Measurements from ENCODE around the gene MPPED2.
A peak's percentile ranks its signal among the peaks of the same experiment; 100 is the strongest.

Gene MPPED2, protein sequence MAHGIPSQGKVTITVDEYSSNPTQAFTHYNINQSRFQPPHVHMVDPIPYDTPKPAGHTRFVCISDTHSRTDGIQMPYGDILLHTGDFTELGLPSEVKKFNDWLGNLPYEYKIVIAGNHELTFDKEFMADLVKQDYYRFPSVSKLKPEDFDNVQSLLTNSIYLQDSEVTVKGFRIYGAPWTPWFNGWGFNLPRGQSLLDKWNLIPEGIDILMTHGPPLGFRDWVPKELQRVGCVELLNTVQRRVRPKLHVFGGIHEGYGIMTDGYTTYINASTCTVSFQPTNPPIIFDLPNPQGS

DNA sequence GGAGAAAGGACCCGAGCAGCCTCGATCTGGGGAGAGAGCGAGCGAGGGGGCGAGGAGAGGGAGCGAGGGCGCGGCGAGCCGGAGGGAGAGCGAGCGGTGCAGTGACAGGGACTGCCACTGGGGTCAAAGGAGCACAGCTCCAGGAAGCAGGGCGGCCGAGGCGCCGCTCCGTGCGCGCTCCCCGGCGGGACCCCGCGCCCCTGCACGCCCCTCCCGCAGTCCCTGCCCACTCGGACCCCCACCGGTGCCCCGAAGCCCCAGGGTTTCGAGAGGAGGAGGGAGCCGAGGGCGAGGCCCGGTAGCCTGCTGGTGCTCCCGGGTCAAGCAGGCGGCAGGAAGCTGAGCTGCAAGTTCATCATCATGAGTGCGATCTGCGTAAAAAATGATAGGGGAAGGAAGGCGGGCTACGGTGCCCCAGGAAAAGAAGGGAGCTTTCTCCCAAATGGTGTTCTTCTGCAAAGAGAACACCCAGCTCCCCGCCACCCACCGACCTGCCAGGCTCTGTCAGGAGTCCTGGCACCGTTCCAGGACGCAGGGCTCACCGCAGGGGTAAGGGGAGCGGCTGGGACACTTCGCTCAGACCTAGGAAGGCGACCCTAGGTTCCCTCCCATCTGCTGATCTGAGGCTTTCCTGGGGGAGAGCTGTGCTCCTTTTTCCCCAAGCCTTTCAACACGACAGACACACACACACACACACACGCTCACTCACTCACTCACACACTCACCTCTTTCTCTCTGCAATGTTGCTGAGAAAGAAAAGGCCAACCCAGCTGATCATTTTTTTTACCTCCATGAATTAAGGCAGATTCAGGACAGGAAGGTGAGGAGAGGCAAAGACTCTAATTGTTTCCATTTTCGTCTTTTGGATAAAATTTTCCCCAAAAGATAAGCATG, at the start of gene MPPED2:
Gene MPPED2 (minus strand): TSS at position 103 of the 894 bp plus-strand sequence. CDS start 5,980 bp downstream, outside the sequence.
- H3K4me3 ChIP-seq (ENCODE audit: low read length): peak within 1 kb of the TSS; percentile 37
- H3K27me3 ChIP-seq (ENCODE audit: insufficient read depth, low read length): peaks cover 59% of the 10 kb centered on the region
- H3K4me1 ChIP-seq (ENCODE audit: insufficient read depth, low read length): peaks cover 22% of the 10 kb centered on the region
- peak within 1 kb of the TSS; percentile 91 for H2AFZ ChIP-seq (ENCODE audit: low read depth, low read length)
- H3K36me3 ChIP-seq (ENCODE audit: insufficient read depth, low read length): no peaks in the 10 kb centered on the region
- no peaks in the 10 kb centered on the region for H3K9me3 ChIP-seq (ENCODE audit: low read length)

DNA sequence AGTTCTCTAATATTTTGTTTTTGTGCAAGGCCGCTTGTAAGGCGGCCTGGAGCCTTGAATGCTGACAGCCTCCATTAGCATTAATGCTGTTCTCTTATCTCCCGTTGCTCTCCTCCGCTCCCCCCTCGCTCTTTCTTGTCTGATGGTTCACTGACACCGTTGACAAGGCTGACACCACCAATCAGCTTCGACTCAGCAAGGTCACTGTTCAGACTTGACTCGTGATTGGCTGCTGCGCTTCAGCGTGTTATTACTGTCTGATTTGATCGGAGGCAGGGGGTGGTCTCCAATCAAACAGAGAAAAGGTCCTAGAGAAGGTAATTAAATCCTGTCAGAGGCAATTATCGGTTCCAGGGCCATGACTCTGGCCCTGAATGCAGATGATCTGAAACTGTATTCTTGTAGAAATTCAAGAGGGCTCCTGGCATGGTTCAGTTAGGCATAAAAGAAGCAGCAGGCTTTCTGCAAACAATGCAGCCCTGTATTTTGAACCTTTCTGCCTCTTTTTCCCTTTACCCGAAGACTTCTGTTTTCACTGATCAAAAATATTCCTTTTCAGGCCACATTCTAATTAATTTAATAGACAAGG, 49.3 kb upstream of the MPPED2 start:
- Histone ChIP-seq H3K4me3 (ENCODE audit: low read length) (peak overlapping the region; percentile 55), H3K9me3 (ENCODE audit: low read length) (no peaks in the 10 kb centered on the region), H3K36me3 (ENCODE audit: insufficient read depth, low read length) (no peaks in the 10 kb centered on the region), H3K4me1 (ENCODE audit: insufficient read depth, low read length) (no peaks in the 10 kb centered on the region), H2AFZ (ENCODE audit: low read depth, low read length) (peak overlapping the region; percentile 91), H3K27me3 (ENCODE audit: insufficient read depth, low read length) (peaks cover 2% of the 10 kb centered on the region)

GRCh38 chr11:30631148-30631547, 45.0 kb upstream of the MPPED2 start:
- Histone ChIP-seq H3K4me1 (ENCODE audit: insufficient read depth, low read length) (no peaks in the 10 kb centered on the region), H2AFZ (ENCODE audit: low read depth, low read length) (no peak overlapping the region), H3K36me3 (ENCODE audit: insufficient read depth, low read length) (no peaks in the 10 kb centered on the region), H3K9me3 (ENCODE audit: low read length) (no peaks in the 10 kb centered on the region), H3K27me3 (ENCODE audit: insufficient read depth, low read length) (peaks cover 2% of the 10 kb centered on the region), H3K4me3 (ENCODE audit: low read length) (no peak overlapping the region)

- H3K4me3 ChIP-seq (ENCODE audit: low read length): no peak overlapping the region
- no peaks in the 10 kb centered on the region for H3K36me3 ChIP-seq (ENCODE audit: insufficient read depth, low read length)
- H3K9me3 ChIP-seq (ENCODE audit: low read length): no peaks in the 10 kb centered on the region
- no peaks in the 10 kb centered on the region for H3K4me1 ChIP-seq (ENCODE audit: insufficient read depth, low read length)
- no peak overlapping the region for H2AFZ ChIP-seq (ENCODE audit: low read depth, low read length)
- H3K27me3 ChIP-seq (ENCODE audit: insufficient read depth, low read length): no peaks in the 10 kb centered on the region
Observed at GRCh38 chr11:30619767-30620166, 33.6 kb upstream of the MPPED2 start.

- H3K4me1 ChIP-seq (ENCODE audit: insufficient read depth, low read length): no peaks in the 10 kb centered on the region
- H2AFZ ChIP-seq (ENCODE audit: low read depth, low read length): no peak overlapping the region
- no peak overlapping the region for H3K4me3 ChIP-seq (ENCODE audit: low read length)
- H3K9me3 ChIP-seq (ENCODE audit: low read length): no peaks in the 10 kb centered on the region
- no peaks in the 10 kb centered on the region for H3K27me3 ChIP-seq (ENCODE audit: insufficient read depth, low read length)
- H3K36me3 ChIP-seq (ENCODE audit: insufficient read depth, low read length): no peaks in the 10 kb centered on the region
Observed at GRCh38 chr11:30617762-30618161, 31.6 kb upstream of the MPPED2 start.

DNA sequence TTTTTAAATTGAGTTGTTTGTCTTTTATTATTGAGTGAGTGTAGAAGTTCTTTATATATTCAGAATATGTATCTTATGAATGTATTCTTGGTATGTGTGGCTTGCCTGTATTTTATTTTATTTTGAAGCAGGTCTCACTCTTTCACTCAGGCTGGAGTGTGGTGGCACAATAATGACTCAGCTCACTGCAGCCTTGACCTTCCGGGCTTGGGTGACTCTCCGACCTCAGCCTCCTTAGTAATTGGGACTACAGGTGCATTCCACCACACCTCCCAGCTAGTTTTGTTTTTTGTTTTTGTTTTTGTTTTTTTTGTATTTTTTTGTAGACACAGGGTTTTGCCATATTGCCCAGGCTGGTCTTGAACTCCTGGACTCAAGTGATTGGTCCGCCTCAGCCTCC, 24.5 kb upstream of the MPPED2 start:
- Histone ChIP-seq H3K36me3 (ENCODE audit: insufficient read depth, low read length) (no peaks in the 10 kb centered on the region), H3K4me1 (ENCODE audit: insufficient read depth, low read length) (no peaks in the 10 kb centered on the region), H3K4me3 (ENCODE audit: low read length) (no peak overlapping the region)

DNA sequence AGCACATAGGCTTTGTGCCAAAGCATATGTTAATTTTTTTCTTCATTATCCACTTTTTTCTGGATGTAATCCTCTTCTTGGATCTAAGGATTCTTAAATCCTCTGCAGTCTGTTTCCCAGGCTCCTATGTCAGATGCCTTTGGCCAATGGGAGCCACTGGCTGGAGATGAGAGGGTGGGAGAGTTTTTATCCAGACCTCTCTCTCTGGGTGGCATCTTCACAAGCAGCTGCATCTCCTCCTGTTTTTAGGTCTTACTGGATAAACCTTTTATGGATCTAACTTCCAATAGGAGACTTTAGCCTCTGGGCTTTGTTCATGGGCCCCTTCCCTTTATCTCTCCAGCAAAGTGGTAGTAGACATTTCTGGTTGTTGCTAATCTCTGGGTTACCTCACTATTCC, 22.4 kb upstream of the MPPED2 start:
- Histone ChIP-seq H3K4me3 (ENCODE audit: low read length) (no peak overlapping the region), H3K27me3 (ENCODE audit: insufficient read depth, low read length) (no peaks in the 10 kb centered on the region), H3K4me1 (ENCODE audit: insufficient read depth, low read length) (no peaks in the 10 kb centered on the region), H2AFZ (ENCODE audit: low read depth, low read length) (no peak overlapping the region), H3K9me3 (ENCODE audit: low read length) (no peaks in the 10 kb centered on the region), H3K36me3 (ENCODE audit: insufficient read depth, low read length) (no peaks in the 10 kb centered on the region)

More for the DNA sequence above, 24.5 kb upstream of the MPPED2 start:
- Histone ChIP-seq H3K27me3 (ENCODE audit: insufficient read depth, low read length) (no peaks in the 10 kb centered on the region), H3K9me3 (ENCODE audit: low read length) (no peaks in the 10 kb centered on the region), H2AFZ (ENCODE audit: low read depth, low read length) (no peak overlapping the region)

DNA sequence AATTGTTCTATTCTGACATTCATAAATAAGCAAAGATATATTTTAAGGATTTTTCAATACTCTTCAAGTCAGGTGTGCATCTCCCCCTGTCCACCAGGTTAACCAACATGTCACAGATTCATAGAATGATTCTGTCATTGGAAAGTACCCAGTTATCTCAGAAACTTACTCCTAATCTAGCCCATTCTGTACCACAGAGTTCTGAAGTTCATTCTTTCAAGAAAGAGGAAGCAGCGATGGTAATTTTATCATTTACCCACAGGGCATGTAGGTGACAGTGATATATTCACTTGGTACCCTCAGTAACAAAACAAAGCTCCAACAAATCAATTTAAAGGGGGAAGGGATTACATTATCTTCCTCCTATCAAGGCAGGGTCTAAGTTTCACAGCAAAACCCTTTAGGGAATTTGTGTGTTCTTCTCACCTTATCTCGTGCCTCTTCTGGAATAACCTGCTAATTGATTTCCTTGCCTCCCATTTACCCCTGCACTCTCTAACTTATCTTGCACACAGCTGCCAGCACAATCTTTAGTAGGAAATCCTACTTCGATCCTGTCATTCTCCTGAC, 19.0 kb upstream of the MPPED2 start:
- no peaks in the 10 kb centered on the region for H3K9me3 ChIP-seq (ENCODE audit: low read length)
- no peak overlapping the region for H2AFZ ChIP-seq (ENCODE audit: low read depth, low read length)
- no peak overlapping the region for H3K4me3 ChIP-seq (ENCODE audit: low read length)
- no peaks in the 10 kb centered on the region for H3K4me1 ChIP-seq (ENCODE audit: insufficient read depth, low read length)
- H3K36me3 ChIP-seq (ENCODE audit: insufficient read depth, low read length): no peaks in the 10 kb centered on the region
- no peaks in the 10 kb centered on the region for H3K27me3 ChIP-seq (ENCODE audit: insufficient read depth, low read length)

DNA sequence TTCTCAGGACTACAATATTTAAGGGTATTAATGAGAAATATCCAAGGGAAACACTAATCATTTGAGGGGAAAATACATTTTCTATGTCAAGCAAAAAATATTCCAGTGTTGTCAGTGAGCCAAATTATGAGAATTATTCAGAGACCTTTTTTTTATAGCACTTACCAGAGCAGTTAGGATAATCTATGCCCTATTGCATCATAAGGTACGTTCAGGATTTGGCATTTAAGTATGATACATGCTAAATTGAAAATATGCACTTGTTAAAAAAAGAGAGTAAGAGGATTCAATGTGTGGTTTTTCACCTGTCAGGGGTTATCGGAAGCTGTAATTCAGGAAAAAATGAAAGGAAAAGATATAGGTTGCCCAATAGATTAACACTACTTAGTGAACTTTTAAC, 17.2 kb upstream of the MPPED2 start:
- H3K4me1 ChIP-seq (ENCODE audit: insufficient read depth, low read length): no peaks in the 10 kb centered on the region
- H3K9me3 ChIP-seq (ENCODE audit: low read length): no peaks in the 10 kb centered on the region
- H3K36me3 ChIP-seq (ENCODE audit: insufficient read depth, low read length): no peaks in the 10 kb centered on the region
- no peak overlapping the region for H2AFZ ChIP-seq (ENCODE audit: low read depth, low read length)
- no peak overlapping the region for H3K4me3 ChIP-seq (ENCODE audit: low read length)
- H3K27me3 ChIP-seq (ENCODE audit: insufficient read depth, low read length): no peaks in the 10 kb centered on the region

DNA sequence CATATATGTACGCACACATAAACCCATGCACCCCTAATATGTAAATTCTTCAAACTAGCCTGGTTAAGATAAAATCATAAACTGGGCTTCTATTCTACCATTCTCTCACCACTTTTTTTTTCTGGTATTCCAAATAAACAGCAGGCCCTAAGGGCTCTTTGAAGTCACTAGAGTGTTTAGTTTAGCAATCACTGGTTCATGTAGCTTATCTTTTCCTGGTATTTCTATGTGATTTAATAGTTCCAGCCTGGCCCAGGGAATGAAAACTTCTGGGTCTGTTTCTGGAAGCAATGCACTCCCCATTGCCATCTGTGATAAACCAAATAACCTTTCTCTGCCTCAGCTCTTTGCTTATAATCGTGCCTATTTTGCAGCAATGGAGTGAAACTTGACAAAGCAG, 10.7 kb upstream of the MPPED2 start:
- no peak overlapping the region for H3K4me3 ChIP-seq (ENCODE audit: low read length)
- H3K27me3 ChIP-seq (ENCODE audit: insufficient read depth, low read length): peaks cover 6% of the 10 kb centered on the region
- no peaks in the 10 kb centered on the region for H3K4me1 ChIP-seq (ENCODE audit: insufficient read depth, low read length)
- H3K9me3 ChIP-seq (ENCODE audit: low read length): no peaks in the 10 kb centered on the region
- H3K36me3 ChIP-seq (ENCODE audit: insufficient read depth, low read length): no peaks in the 10 kb centered on the region
- no peak overlapping the region for H2AFZ ChIP-seq (ENCODE audit: low read depth, low read length)

- Histone ChIP-seq H3K4me1 (ENCODE audit: insufficient read depth, low read length) (no peaks in the 10 kb centered on the region), H3K27me3 (ENCODE audit: insufficient read depth, low read length) (peaks cover 7% of the 10 kb centered on the region), H2AFZ (ENCODE audit: low read depth, low read length) (no peak overlapping the region), H3K9me3 (ENCODE audit: low read length) (no peaks in the 10 kb centered on the region), H3K36me3 (ENCODE audit: insufficient read depth, low read length) (no peaks in the 10 kb centered on the region), H3K4me3 (ENCODE audit: low read length) (no peak overlapping the region)
Observed at GRCh38 chr11:30595934-30596333, 9.8 kb upstream of the MPPED2 start.

DNA sequence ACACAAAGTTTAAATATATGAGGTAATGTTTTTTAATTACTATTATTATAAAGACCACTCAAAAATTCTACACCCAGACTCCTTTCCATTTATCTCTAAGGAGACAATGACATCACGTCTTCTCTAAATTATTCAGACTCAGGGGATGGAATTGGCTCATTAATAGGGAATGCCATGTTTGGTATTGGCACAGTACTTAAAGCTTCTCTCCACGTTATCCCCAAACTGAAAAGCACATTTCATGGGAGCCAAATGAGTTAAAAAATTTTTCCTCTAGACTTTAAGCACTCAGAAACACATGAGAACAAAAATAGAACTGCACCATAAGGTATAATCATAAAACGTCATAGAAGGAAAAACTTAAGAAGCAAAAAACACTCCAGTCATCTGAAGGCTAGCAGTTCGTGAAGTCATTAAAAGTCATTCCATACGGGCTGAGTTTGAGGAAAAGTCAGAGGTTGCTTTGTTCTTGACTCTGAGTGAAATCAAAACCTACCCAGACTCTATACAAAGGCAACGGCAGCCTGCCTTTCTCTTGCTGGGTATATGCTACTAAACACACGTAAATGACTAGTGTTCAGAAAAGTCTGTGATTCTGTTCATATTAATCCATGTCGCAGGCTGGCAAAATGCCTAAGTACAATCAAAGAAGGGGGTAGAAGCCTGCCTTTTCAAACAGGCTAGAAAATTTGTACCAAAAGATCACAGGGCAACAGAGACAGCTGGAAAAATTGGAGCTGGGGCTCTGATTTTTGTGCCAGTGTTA, 8.7 kb upstream of the MPPED2 start:
- Histone ChIP-seq H3K27me3 (ENCODE audit: insufficient read depth, low read length) (peaks cover 7% of the 10 kb centered on the region), H3K4me1 (ENCODE audit: insufficient read depth, low read length) (no peaks in the 10 kb centered on the region), H3K36me3 (ENCODE audit: insufficient read depth, low read length) (no peaks in the 10 kb centered on the region), H3K4me3 (ENCODE audit: low read length) (no peak overlapping the region), H3K9me3 (ENCODE audit: low read length) (no peaks in the 10 kb centered on the region), H2AFZ (ENCODE audit: low read depth, low read length) (no peak overlapping the region)

All from neuron (in vitro differentiated cells).